DND-41 (cell line): ENCODE measurements around the gene SRD5A2.

Source experiments
- ATAC-seq: fragments of 200-7000 bp; cut with Tn5 transposase; 3 replicates; pipeline ENCODE4 v1.9.1; 2021; ENCODE audit warnings: low read depth; ENCODE audit not compliant: insufficient read depth
- DNase-seq: peaks from one replicate; pipeline ENCODE4 v3.0.0-alpha.2; 2020
- H2AFZ ChIP-seq: 2 replicates; pipeline ENCODE4 v1.6.0; 2012; ENCODE audit warnings: low read depth, low read length
- H3K27ac ChIP-seq: 2 replicates; pipeline ENCODE4 v1.5.1; 2012; ENCODE audit warnings: low read length, inconsistent platforms
- H3K27me3 ChIP-seq: fragments of 200-600 bp; sonication (generic); 2 replicates; pipeline ENCODE4 v1.6.0; 2012; ENCODE audit warnings: low read length, mild to moderate bottlenecking, inconsistent platforms; ENCODE audit not compliant: insufficient read depth, poor library complexity
- H3K36me3 ChIP-seq: 2 replicates; pipeline ENCODE4 v1.5.1; 2012; ENCODE audit warnings: low read length, inconsistent platforms; ENCODE audit not compliant: insufficient read depth
- H3K4me1 ChIP-seq: 2 replicates; pipeline ENCODE4 v1.5.1; 2012; ENCODE audit warnings: mild to moderate bottlenecking, low read length; ENCODE audit not compliant: insufficient read depth
- H3K4me2 ChIP-seq: 2 replicates; pipeline ENCODE4 v1.6.0; 2012; ENCODE audit warnings: mild to moderate bottlenecking, moderate library complexity, low read length, inconsistent platforms; ENCODE audit not compliant: insufficient read depth
- H3K4me3 ChIP-seq, 2 experiments: fragments of 200-600 bp in 1 of 2; shearing (Covaris generic) in 1 of 2; 2 replicates each; pipeline ENCODE4 v1.5.1; 2012 to 2016; ENCODE audit warnings: inconsistent platforms in 2 of 2, low read length in 2 of 2, mild to moderate bottlenecking in 2 of 2, low read depth in 1 of 2, moderate library complexity in 1 of 2
- H3K79me2 ChIP-seq: 2 replicates; pipeline ENCODE4 v1.6.0; 2012; ENCODE audit warnings: low read length, inconsistent platforms; ENCODE audit not compliant: insufficient read depth
- H3K9ac ChIP-seq: 2 replicates; pipeline ENCODE4 v1.6.0; 2012; ENCODE audit warnings: low read depth, mild to moderate bottlenecking, inconsistent platforms, low read length, moderate library complexity
- H3K9me3 ChIP-seq: 2 replicates; pipeline ENCODE4 v1.5.1; 2012; ENCODE audit warnings: low read length, moderate library complexity, mild to moderate bottlenecking, inconsistent platforms; ENCODE audit not compliant: insufficient read depth, severe bottlenecking
- H4K20me1 ChIP-seq: 2 replicates; pipeline ENCODE4 v1.6.0; 2012; ENCODE audit warnings: low read length; ENCODE audit not compliant: insufficient read depth
- EZH2 ChIP-seq: IDR thresholded peaks from 3 replicates; pipeline ENCODE4 v1.6.1; 2012; ENCODE audit warnings: borderline replicate concordance, low read depth, mild to moderate bottlenecking, moderate library complexity, low read length, inconsistent platforms; ENCODE audit not compliant: severe bottlenecking
- TF ChIP-seq, protein P1 (sequence below): IDR thresholded peaks from 2 replicates; pipeline ENCODE4 v1.5.1; 2012; ENCODE audit warnings: borderline replicate concordance, low read length, moderate library complexity, mild to moderate bottlenecking; ENCODE audit not compliant: poor library complexity, severe bottlenecking; ENCODE audit errors: extremely low read depth

Gene SRD5A2, protein sequence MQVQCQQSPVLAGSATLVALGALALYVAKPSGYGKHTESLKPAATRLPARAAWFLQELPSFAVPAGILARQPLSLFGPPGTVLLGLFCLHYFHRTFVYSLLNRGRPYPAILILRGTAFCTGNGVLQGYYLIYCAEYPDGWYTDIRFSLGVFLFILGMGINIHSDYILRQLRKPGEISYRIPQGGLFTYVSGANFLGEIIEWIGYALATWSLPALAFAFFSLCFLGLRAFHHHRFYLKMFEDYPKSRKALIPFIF

DNA sequence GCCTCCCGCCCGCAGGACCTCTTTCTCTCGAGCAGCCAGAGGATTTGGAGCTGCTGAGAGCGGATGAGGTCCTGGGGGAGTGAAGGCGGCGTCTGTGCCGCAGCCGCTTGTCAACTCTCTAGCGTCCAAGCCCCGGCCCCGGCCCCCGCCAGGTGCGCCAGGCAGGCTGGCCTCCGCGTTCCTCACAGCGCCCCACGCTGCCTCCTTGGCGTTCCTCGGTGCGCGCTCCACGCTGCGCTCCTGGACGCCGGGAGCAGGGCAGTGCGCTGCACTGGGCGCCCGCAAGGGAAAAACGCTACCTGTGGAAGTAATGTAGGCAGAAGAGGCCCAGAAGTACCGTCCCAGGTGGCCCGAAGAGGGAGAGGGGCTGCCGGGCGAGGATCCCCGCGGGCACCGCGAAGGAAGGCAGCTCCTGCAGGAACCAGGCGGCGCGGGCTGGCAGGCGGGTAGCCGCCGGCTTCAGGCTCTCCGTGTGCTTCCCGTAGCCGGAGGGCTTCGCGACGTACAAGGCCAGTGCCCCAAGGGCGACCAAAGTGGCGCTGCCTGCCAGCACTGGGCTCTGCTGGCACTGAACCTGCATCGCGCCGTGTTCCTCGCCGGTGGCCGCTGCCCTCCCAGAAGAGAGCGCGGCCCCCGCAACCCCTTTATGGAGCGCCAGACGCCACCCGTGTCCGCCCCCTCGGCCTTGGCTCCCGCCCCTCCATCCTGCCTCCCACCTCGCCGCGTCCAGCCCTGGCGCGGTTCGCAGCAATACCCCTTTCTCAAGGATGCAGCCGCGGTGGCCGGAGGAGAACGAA lies at the start of gene SRD5A2:
SRD5A2 (minus strand) TSS at position 618 of the 797 bp plus-strand sequence; CDS start at position 580, 38 bp downstream.
- Histone ChIP-seq H2AFZ (no peak within 1 kb of the TSS), H3K27me3 (no peaks in the 10 kb centered on the region), H3K27ac (no peak within 1 kb of the TSS), H4K20me1 (no peaks in the 10 kb centered on the region), H3K4me3 (no peak within 1 kb of the TSS), H3K4me2 (no peak within 1 kb of the TSS), H3K9me3 (no peaks in the 10 kb centered on the region), H3K4me1 (no peaks in the 10 kb centered on the region), H3K9ac (no peak within 1 kb of the TSS), H3K36me3 (no peaks in the 10 kb centered on the region), H3K79me2 (no peaks in the 10 kb centered on the region)
- no peak for TF ChIP-seq EZH2
- TF ChIP-seq, protein P1, sequence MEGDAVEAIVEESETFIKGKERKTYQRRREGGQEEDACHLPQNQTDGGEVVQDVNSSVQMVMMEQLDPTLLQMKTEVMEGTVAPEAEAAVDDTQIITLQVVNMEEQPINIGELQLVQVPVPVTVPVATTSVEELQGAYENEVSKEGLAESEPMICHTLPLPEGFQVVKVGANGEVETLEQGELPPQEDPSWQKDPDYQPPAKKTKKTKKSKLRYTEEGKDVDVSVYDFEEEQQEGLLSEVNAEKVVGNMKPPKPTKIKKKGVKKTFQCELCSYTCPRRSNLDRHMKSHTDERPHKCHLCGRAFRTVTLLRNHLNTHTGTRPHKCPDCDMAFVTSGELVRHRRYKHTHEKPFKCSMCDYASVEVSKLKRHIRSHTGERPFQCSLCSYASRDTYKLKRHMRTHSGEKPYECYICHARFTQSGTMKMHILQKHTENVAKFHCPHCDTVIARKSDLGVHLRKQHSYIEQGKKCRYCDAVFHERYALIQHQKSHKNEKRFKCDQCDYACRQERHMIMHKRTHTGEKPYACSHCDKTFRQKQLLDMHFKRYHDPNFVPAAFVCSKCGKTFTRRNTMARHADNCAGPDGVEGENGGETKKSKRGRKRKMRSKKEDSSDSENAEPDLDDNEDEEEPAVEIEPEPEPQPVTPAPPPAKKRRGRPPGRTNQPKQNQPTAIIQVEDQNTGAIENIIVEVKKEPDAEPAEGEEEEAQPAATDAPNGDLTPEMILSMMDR: no peak
- ATAC-seq (no peak), DNase-seq (no peak)

DNA sequence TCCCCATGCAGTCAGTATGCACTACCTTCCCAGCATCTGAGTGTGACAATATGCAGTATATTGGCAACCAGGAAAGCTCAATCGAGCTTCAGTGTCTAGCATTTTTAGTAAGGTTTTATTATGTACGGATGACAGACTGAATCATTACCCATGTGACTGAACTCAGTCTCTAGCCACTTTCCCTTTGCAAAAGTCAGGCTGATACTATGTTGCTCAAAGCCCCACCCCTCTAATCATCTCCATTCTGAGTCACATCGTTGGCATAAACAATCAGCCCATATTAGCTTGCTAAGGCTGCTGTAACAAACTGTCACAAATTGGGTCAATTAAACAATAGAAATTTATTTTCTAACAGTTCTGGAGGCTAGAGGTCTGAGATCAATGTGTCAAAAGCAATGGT lies 25.8 kb upstream of the SRD5A2 start:
- Histone ChIP-seq H4K20me1 (no peaks in the 10 kb centered on the region), H3K4me3 (no peak overlapping the region), H3K4me1 (no peaks in the 10 kb centered on the region), H3K27me3 (no peaks in the 10 kb centered on the region), H3K36me3 (no peaks in the 10 kb centered on the region), H3K79me2 (no peaks in the 10 kb centered on the region), H3K4me2 (no peak overlapping the region), H3K27ac (no peak overlapping the region), H3K9me3 (no peaks in the 10 kb centered on the region), H3K9ac (no peak overlapping the region), H2AFZ (no peak overlapping the region)
- TF ChIP-seq, protein P1: no peak
- ATAC-seq (no peak), DNase-seq (no peak)

DNA sequence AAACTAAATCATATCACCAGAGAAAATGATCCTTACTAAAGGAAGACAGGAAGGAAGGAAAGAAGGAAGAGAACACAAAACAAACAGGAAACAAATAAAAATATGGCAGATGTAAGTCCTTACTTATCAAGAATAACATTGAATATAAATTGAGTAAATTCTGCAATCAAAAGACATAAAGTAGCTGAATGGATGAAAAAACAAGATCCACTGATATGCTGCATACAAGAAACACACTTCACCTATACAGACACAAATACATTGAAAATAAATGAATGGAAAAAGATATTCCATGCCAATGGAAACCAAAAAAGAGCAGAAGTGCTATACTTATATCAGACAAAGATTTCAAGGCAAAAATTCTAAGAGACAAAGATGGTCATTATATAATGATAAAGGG lies 18.0 kb upstream of the SRD5A2 start:
- Histone ChIP-seq H3K4me3 (no peak overlapping the region), H3K79me2 (no peaks in the 10 kb centered on the region)
- ATAC-seq: no peak

More for the DNA sequence above, 18.0 kb upstream of the SRD5A2 start:
- TF ChIP-seq, protein P1: no peak
- no peak for TF ChIP-seq EZH2
- Histone ChIP-seq H3K36me3 (no peaks in the 10 kb centered on the region), H2AFZ (no peak overlapping the region), H4K20me1 (no peaks in the 10 kb centered on the region), H3K9me3 (no peaks in the 10 kb centered on the region), H3K27me3 (no peaks in the 10 kb centered on the region), H3K9ac (no peak overlapping the region), H3K27ac (no peak overlapping the region), H3K4me2 (no peak overlapping the region), H3K4me1 (no peaks in the 10 kb centered on the region)
- DNase-seq: no peak
